ENCODE results near the gene AHCYL1.

- TF ChIP-seq CTCF (IDR thresholded peaks at IDR 0.05; ENCODE audit: insufficient read depth, low read depth, low read length) (no peak), EZH2 (IDR thresholded peaks at IDR 0.05; ENCODE audit: insufficient read depth, low read length) (no peak)
Measured at GRCh38 chr1:110048923-110049601, 64.5 kb downstream of the AHCYL1 start.

Measured in astrocyte (in vitro differentiated cells and primary cell).